Trophoblast cell (in vitro differentiated cells and primary cell): Measurements from ENCODE around the gene UGT8.

Experiments used
- DNase-seq, 2 donors: peaks; one replicate each; pipeline ENCODE4 v3.0.0-alpha.2; 2016
- H2AFZ ChIP-seq: 2 replicates; pipeline ENCODE4 v1.6.1; 2013; ENCODE audit warnings: low read length, moderate library complexity, mild to moderate bottlenecking; ENCODE audit not compliant: insufficient read depth, poor library complexity
- H2AK5ac ChIP-seq: 2 replicates; pipeline ENCODE4 v1.6.1; 2013; ENCODE audit warnings: mild to moderate bottlenecking, low read length
- H2BK120ac ChIP-seq: 2 replicates; pipeline ENCODE4 v1.6.1; 2013; ENCODE audit warnings: low read length, mild to moderate bottlenecking, moderate library complexity; ENCODE audit not compliant: insufficient read depth, poor library complexity
- H2BK12ac ChIP-seq: 2 replicates; pipeline ENCODE4 v1.6.1; 2013; ENCODE audit warnings: mild to moderate bottlenecking, low read length, moderate library complexity
- H2BK5ac ChIP-seq: 2 replicates; pipeline ENCODE4 v1.6.1; 2013; ENCODE audit warnings: low read length, low read depth, moderate library complexity, mild to moderate bottlenecking; ENCODE audit not compliant: poor library complexity
- H3K14ac ChIP-seq: 2 replicates; pipeline ENCODE4 v1.6.1; 2013; ENCODE audit warnings: mild to moderate bottlenecking, low read length
- H3K18ac ChIP-seq: 2 replicates; pipeline ENCODE4 v1.6.1; 2013; ENCODE audit warnings: mild to moderate bottlenecking, low read length
- H3K23ac ChIP-seq: 2 replicates; pipeline ENCODE4 v1.6.1; 2013; ENCODE audit warnings: low read length
- H3K27ac ChIP-seq: 2 replicates; pipeline ENCODE4 v1.5.1; 2013; ENCODE audit warnings: low read depth, mild to moderate bottlenecking, inconsistent platforms, low read length, moderate library complexity
- H3K27me3 ChIP-seq: 2 replicates; pipeline ENCODE4 v1.6.1; 2013; ENCODE audit warnings: inconsistent platforms, mild to moderate bottlenecking, low read length, moderate library complexity; ENCODE audit not compliant: insufficient read depth
- H3K36me3 ChIP-seq, 2 experiments: 1 replicate in 1 of 2; 2 replicates in 1 of 2; pipeline ENCODE4 v1.6.1; 2013; ENCODE audit warnings: low read length in 2 of 2, mild to moderate bottlenecking in 2 of 2, moderate library complexity in 1 of 2; ENCODE audit not compliant: insufficient read depth in 2 of 2, control insufficient read depth in 1 of 2
- H3K4ac ChIP-seq: 2 replicates; pipeline ENCODE4 v1.6.1; 2013; ENCODE audit warnings: low read depth, mild to moderate bottlenecking, low read length, moderate library complexity
- H3K4me1 ChIP-seq, 2 experiments: 1 replicate in 1 of 2; 2 replicates in 1 of 2; pipeline ENCODE4 v1.6.1; 2013; ENCODE audit warnings: low read length in 2 of 2, mild to moderate bottlenecking in 2 of 2, moderate library complexity in 1 of 2; ENCODE audit not compliant: insufficient read depth in 2 of 2, control insufficient read depth in 1 of 2
- H3K4me2 ChIP-seq: 2 replicates; pipeline ENCODE4 v1.6.1; 2013; ENCODE audit warnings: inconsistent platforms, mild to moderate bottlenecking, low read length, moderate library complexity
- H3K4me3 ChIP-seq: 2 replicates; pipeline ENCODE4 v1.5.1; 2013; ENCODE audit warnings: mild to moderate bottlenecking, low read depth, low read length, inconsistent platforms
- H3K79me1 ChIP-seq: one replicate; pipeline ENCODE4 v1.6.1; 2013; ENCODE audit warnings: low read length
- H3K79me2 ChIP-seq: 2 replicates; pipeline ENCODE4 v1.6.1; 2013; ENCODE audit warnings: low read length, mild to moderate bottlenecking; ENCODE audit not compliant: control insufficient read depth, insufficient read depth, poor library complexity
- H3K9ac ChIP-seq: 2 replicates; pipeline ENCODE4 v1.6.1; 2013; ENCODE audit warnings: mild to moderate bottlenecking, low read length
- H3K9me3 ChIP-seq: 2 replicates; pipeline ENCODE4 v1.6.1; 2013; ENCODE audit warnings: low read depth, mild to moderate bottlenecking, control low read depth, inconsistent platforms, low read length; ENCODE audit not compliant: insufficient read depth
- H4K12ac ChIP-seq: 2 replicates; pipeline ENCODE4 v1.6.1; 2013; ENCODE audit warnings: low read depth, mild to moderate bottlenecking, low read length, moderate library complexity
- H4K8ac ChIP-seq: 2 replicates; pipeline ENCODE4 v1.6.1; 2013; ENCODE audit warnings: low read depth, mild to moderate bottlenecking, low read length, moderate library complexity
- H4K91ac ChIP-seq: one replicate; pipeline ENCODE4 v1.6.1; 2013; ENCODE audit warnings: low read depth, mild to moderate bottlenecking, low read length, moderate library complexity
- WGBS: extraction: QIAGEN DNeasy Blood & Tissue Kit; methylation state at CpG from one replicate; pipeline ENCODE4 v1.1.7; 2013; ENCODE audit warnings: missing lambda C conversion rate; ENCODE audit not compliant: insufficient read length, insufficient coverage; ENCODE audit errors: extremely low coverage; 5-methylcytosine and 5-hydroxymethylcytosine counted together

The UGT8 gene

GRCh38 chr4:114600672-114601071 lies 2.1 kb downstream of the UGT8 start:
- Histone ChIP-seq H3K18ac (no peak overlapping the region), H3K9me3 (peaks cover 2% of the 10 kb centered on the region), H3K9ac (no peak overlapping the region), H3K4me2 (no peak overlapping the region), H3K14ac (no peak overlapping the region), H3K36me3 (no peaks in the 10 kb centered on the region), H3K27me3 (peaks cover 17% of the 10 kb centered on the region), H3K23ac (no peak overlapping the region), H4K91ac (no peak overlapping the region), H3K4me3 (no peak overlapping the region), H4K8ac (no peak overlapping the region), H2AK5ac (no peak overlapping the region), H3K27ac (no peak overlapping the region), H2AFZ (no peak overlapping the region), H3K79me2 (no peaks in the 10 kb centered on the region), H4K12ac (no peak overlapping the region), H3K4ac (no peak overlapping the region), H3K79me1 (no peaks in the 10 kb centered on the region), H2BK5ac (no peak overlapping the region), H2BK12ac (no peak overlapping the region), H3K4me1 (peaks cover 0 to 11% of the 10 kb centered on the region in 2 experiments), H2BK120ac (no peak overlapping the region)
- DNase-seq, result no peak
- WGBS, result no CpG with 5 or more reads among the region's 1 CpG

- no peak for DNase-seq
- H3K18ac ChIP-seq, result no peak overlapping the region
- H3K4me1 ChIP-seq, result peaks cover 0 to 11% of the 10 kb centered on the region in 2 experiments
- no peak overlapping the region for H3K4ac ChIP-seq
- no peak overlapping the region for H2BK12ac ChIP-seq
- H2BK5ac ChIP-seq, result no peak overlapping the region
- WGBS, result no CpG with 5 or more reads among the region's 5 CpGs
- H4K8ac ChIP-seq, result no peak overlapping the region
- H3K27ac ChIP-seq, result no peak overlapping the region
- no peak overlapping the region for H2BK120ac ChIP-seq
- H4K91ac ChIP-seq, result no peak overlapping the region
- no peaks in the 10 kb centered on the region for H3K79me1 ChIP-seq
- no peak overlapping the region for H2AK5ac ChIP-seq
- peaks cover 2% of the 10 kb centered on the region for H3K9me3 ChIP-seq
- H3K4me3 ChIP-seq, result no peak overlapping the region
- H4K12ac ChIP-seq, result no peak overlapping the region
- no peaks in the 10 kb centered on the region for H3K79me2 ChIP-seq
- H3K27me3 ChIP-seq, result peaks cover 17% of the 10 kb centered on the region
- no peak overlapping the region for H2AFZ ChIP-seq
- H3K23ac ChIP-seq, result no peak overlapping the region
- no peaks in the 10 kb centered on the region for H3K36me3 ChIP-seq
- H3K9ac ChIP-seq, result no peak overlapping the region
- H3K14ac ChIP-seq, result no peak overlapping the region
- H3K4me2 ChIP-seq, result no peak overlapping the region
Observed at GRCh38 chr4:114601304-114602052, 2.9 kb downstream of the UGT8 start.

- Histone ChIP-seq H3K4me1 (peaks cover 0 to 7% of the 10 kb centered on the region in 2 experiments), H3K9ac (no peak overlapping the region), H3K4ac (no peak overlapping the region), H3K27ac (no peak overlapping the region), H2BK120ac (no peak overlapping the region), H2AFZ (no peak overlapping the region), H3K79me1 (no peaks in the 10 kb centered on the region), H4K8ac (no peak overlapping the region), H3K4me3 (no peak overlapping the region), H3K14ac (no peak overlapping the region), H2AK5ac (no peak overlapping the region), H3K4me2 (no peak overlapping the region), H4K91ac (no peak overlapping the region), H3K9me3 (peaks cover 2% of the 10 kb centered on the region), H3K36me3 (no peaks in the 10 kb centered on the region), H3K27me3 (peaks cover 9% of the 10 kb centered on the region), H2BK12ac (no peak overlapping the region), H3K23ac (no peak overlapping the region), H4K12ac (no peak overlapping the region), H3K18ac (no peak overlapping the region), H2BK5ac (no peak overlapping the region), H3K79me2 (no peaks in the 10 kb centered on the region)
- WGBS, result no CpG with 5 or more reads among the region's 5 CpGs
- no peak for DNase-seq
Observed at GRCh38 chr4:114603497-114603896, 4.9 kb downstream of the UGT8 start.

GRCh38 chr4:114606245-114606644 lies 7.6 kb downstream of the UGT8 start:
- no CpG with 5 or more reads among the region's 2 CpGs for WGBS
- Histone ChIP-seq H3K18ac (no peak overlapping the region), H3K4ac (no peak overlapping the region), H3K4me2 (no peak overlapping the region), H2AFZ (no peak overlapping the region), H3K36me3 (no peaks in the 10 kb centered on the region), H2BK12ac (no peak overlapping the region), H3K14ac (no peak overlapping the region), H3K79me1 (no peaks in the 10 kb centered on the region), H2BK5ac (no peak overlapping the region), H4K91ac (no peak overlapping the region), H3K23ac (no peak overlapping the region), H3K27ac (no peak overlapping the region), H3K27me3 (no peaks in the 10 kb centered on the region), H3K4me3 (no peak overlapping the region), H2AK5ac (no peak overlapping the region), H3K9ac (no peak overlapping the region), H4K8ac (peak overlapping the region; percentile 38), H3K4me1 (no peaks in the 10 kb centered on the region), H2BK120ac (no peak overlapping the region), H4K12ac (no peak overlapping the region), H3K9me3 (no peaks in the 10 kb centered on the region), H3K79me2 (no peaks in the 10 kb centered on the region)
- DNase-seq, result peak in 1 of 2 donors; percentile 4
